ENCODE measurements around the gene ZGRF1. TPM values are rescaled to one million over a fixed set of nuclear protein-coding genes. Genes with fewer than 3 reads are reported as not detected.

Gene ZGRF1
- total and polyA plus RNA-seq, 2 donors (not counting 1 experiment from before 2014, with no cell fraction given), result 4.6 to 13.0 TPM

GRCh38 chr4:112591593-112591992 is 45.1 kb downstream of the ZGRF1 start:
- TF ChIP-seq CTCF (IDR thresholded peaks at IDR 0.05) (no peak), EZH2 (IDR thresholded peaks at IDR 0.05; ENCODE audit: borderline replicate concordance, insufficient read depth, low read depth, low read length, poor library complexity, severe bottlenecking) (no peak)
- Mint-ChIP-seq H3K4me3 (no peak overlapping the region), H3K9me3 (ENCODE audit: insufficient read depth) (peaks cover 3% of the 10 kb centered on the region), H3K4me1 (no peaks in the 10 kb centered on the region), H3K27me3 (no peaks in the 10 kb centered on the region), H3K27ac (no peak overlapping the region)
- DNase-seq, result no peak
- no peak for ATAC-seq (ENCODE audit: low read depth)
- Histone ChIP-seq H3K4me2 (replicated peaks; ENCODE audit: low read depth, low read length, poor library complexity, severe bottlenecking) (no peak overlapping the region), H3K4me3 (ENCODE audit: control extremely low read depth in 1 of 5, extremely low read depth in 1 of 5, insufficient read depth in 1 of 5, low read depth in 2 of 5, low read length in 4 of 5) (no peak overlapping the region), H3K79me2 (ENCODE audit: control insufficient read depth, insufficient read depth, low read length) (no peaks in the 10 kb centered on the region), H3K4me1 (ENCODE audit: control insufficient read depth in 2 of 2, insufficient read depth in 2 of 2, low read length in 2 of 2) (peaks cover 0 to 3% of the 10 kb centered on the region in 2 donors), H2AFZ (ENCODE audit: insufficient read depth, low read depth, low read length, poor library complexity, severe bottlenecking) (no peak overlapping the region), H3K9ac (ENCODE audit: low read length) (no peak overlapping the region), H4K20me1 (ENCODE audit: control insufficient read depth, insufficient read depth, low read length, poor library complexity, severe bottlenecking) (no peaks in the 10 kb centered on the region), H3K27ac (ENCODE audit: low read length in 2 of 2) (no peak overlapping the region), H3K27me3 (replicated peaks in 1 of 4; ENCODE audit: control extremely low read depth in 1 of 4, control insufficient read depth in 3 of 4, insufficient read depth in 4 of 4, low read length in 3 of 4) (no peaks in the 10 kb centered on the region), H3K9me3 (ENCODE audit: control extremely low read depth in 1 of 3, control insufficient read depth in 2 of 3, insufficient read depth in 1 of 3, low read length in 2 of 3) (no peaks in the 10 kb centered on the region), H3K36me3 (replicated peaks in 1 of 2; ENCODE audit: control extremely low read depth in 1 of 2, control insufficient read depth in 1 of 2, extremely low read depth in 1 of 2, insufficient read depth in 2 of 2, low read length in 1 of 2) (no peaks in the 10 kb centered on the region)
- intact Hi-C loops (cut with micrococcal nuclease), result no loop called here
- ChIA-PET CTCF (no interaction called here), POLR2A (no interaction called here)
- WGBS (ENCODE audit: insufficient coverage), result 80% methylated on average over 1 of the region's 1 CpG

GRCh38 chr4:112589206-112589605 is 47.5 kb downstream of the ZGRF1 start:
- CTCF ChIA-PET, result interaction anchor here (0.5 kb wide), 1 partner anchor 162 kb away, joined by 4 read pairs; no protein-coding TSS in a partner anchor
- Mint-ChIP-seq H3K4me1 (no peaks in the 10 kb centered on the region), H3K27me3 (no peaks in the 10 kb centered on the region), H3K9me3 (ENCODE audit: insufficient read depth) (peaks cover 3% of the 10 kb centered on the region), H3K4me3 (no peak overlapping the region), H3K27ac (no peak overlapping the region)
- Histone ChIP-seq H2AFZ (ENCODE audit: insufficient read depth, low read depth, low read length, poor library complexity, severe bottlenecking) (no peak overlapping the region), H3K36me3 (replicated peaks in 1 of 2; ENCODE audit: control extremely low read depth in 1 of 2, control insufficient read depth in 1 of 2, extremely low read depth in 1 of 2, insufficient read depth in 2 of 2, low read length in 1 of 2) (no peaks in the 10 kb centered on the region), H3K9me3 (ENCODE audit: control extremely low read depth in 1 of 3, control insufficient read depth in 2 of 3, insufficient read depth in 1 of 3, low read length in 2 of 3) (no peaks in the 10 kb centered on the region), H4K20me1 (ENCODE audit: control insufficient read depth, insufficient read depth, low read length, poor library complexity, severe bottlenecking) (no peaks in the 10 kb centered on the region), H3K27me3 (replicated peaks in 1 of 4; ENCODE audit: control extremely low read depth in 1 of 4, control insufficient read depth in 3 of 4, insufficient read depth in 4 of 4, low read length in 3 of 4) (no peaks in the 10 kb centered on the region), H3K79me2 (ENCODE audit: control insufficient read depth, insufficient read depth, low read length) (no peaks in the 10 kb centered on the region), H3K4me3 (ENCODE audit: control extremely low read depth in 1 of 5, extremely low read depth in 1 of 5, insufficient read depth in 1 of 5, low read depth in 2 of 5, low read length in 4 of 5) (no peak overlapping the region), H3K9ac (ENCODE audit: low read length) (no peak overlapping the region), H3K4me1 (ENCODE audit: control insufficient read depth in 2 of 2, insufficient read depth in 2 of 2, low read length in 2 of 2) (peaks cover 0 to 3% of the 10 kb centered on the region in 2 donors), H3K27ac (ENCODE audit: low read length in 2 of 2) (no peak overlapping the region), H3K4me2 (replicated peaks; ENCODE audit: low read depth, low read length, poor library complexity, severe bottlenecking) (no peak overlapping the region)
- POLR2A ChIA-PET, result no interaction called here
- no peak for DNase-seq
- no peak for ATAC-seq (ENCODE audit: low read depth)
- TF ChIP-seq EZH2 (IDR thresholded peaks at IDR 0.05; ENCODE audit: borderline replicate concordance, insufficient read depth, low read depth, low read length, poor library complexity, severe bottlenecking) (no peak), CTCF (IDR thresholded peaks at IDR 0.05) (no peak)
- intact Hi-C loops (cut with micrococcal nuclease), result no loop called here

Measured in B cell (primary cell).